Measurements from ENCODE around the gene KCNG2.

DNA sequence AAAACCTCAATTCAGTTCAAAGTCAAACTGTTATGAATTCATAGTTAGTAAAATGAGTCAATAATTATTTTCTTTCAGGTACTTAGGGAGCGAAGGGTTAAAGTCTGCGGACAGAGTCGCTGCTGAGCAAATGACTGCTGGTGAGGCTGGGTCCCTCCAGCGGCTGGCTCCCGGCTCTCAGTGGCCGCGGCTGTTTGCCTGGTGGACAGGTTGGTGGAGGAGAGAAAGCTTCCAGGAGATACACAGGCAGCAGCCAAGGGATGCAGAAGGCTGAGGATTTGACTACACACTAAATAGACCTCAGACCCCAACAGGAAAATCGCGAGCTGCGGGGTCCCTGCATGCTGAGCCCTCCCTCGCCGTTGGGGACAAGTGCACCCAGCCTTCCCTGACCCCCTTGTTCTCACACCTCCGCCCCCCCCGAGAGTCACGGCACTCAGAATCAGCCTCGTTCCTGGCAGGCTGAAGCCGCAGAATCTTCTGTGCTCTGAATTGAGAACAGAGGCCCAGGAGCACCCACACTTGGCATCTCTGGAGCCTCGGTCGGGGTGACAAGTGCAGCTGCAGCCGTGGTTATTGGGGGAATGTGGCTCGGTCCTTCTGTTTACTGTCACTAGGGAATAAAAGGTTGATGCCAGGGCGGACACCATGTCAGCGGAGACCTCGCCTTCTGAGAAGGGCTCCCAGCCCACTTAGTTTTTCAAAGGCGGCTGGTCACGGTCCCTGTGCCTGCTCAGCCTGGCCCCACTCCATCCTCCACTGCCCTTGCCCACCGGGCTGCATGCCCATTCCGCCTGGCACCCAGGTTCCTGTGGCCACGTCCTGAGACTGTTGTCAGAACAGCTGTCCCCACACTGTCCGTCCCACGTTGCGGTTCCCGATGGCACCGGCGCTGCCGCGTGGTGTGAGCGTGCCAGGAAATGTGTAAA, 79.7 kb downstream of the KCNG2 start:
- TF ChIP-seq CTCF (conservative IDR thresholded peaks at IDR 0.05) (no peak), ZFX (IDR thresholded peaks at IDR 0.05) (no peak)
